Activated CD8-positive, alpha-beta memory T cell treated with anti-CD3 and anti-CD28 coated beads, Interleukin-2, amount 50 U/mL, for 1 hour (primary cell): ENCODE measurements around the gene LRRC61.
"Not testable (repeated sequence)": the region's sequence is repeated elsewhere in the genome, so short reads cannot be mapped to it uniquely, and the experiment has no call there.

Source experiments
- DNase-seq: peaks from one replicate; pipeline ENCODE4 v3.0.0-alpha.2; 2020; ENCODE audit errors: extremely low read depth

LRRC61 gene

GRCh38 chr7:150383710-150384397 lies 60.7 kb downstream of the LRRC61 start:
- no peak for DNase-seq

GRCh38 chr7:150384406-150385301 lies 61.5 kb downstream of the LRRC61 start:
- DNase-seq: no peak

GRCh38 chr7:150385302-150385723 lies 62.2 kb downstream of the LRRC61 start:
- no peak for DNase-seq

- not testable (repeated sequence) for DNase-seq
Observed at GRCh38 chr7:150385884-150386283, 62.7 kb downstream of the LRRC61 start.
